HG02588 (cell line): Measurements from ENCODE around the gene MCTP1.

ENCODE experiments used
- ATAC-seq: cut with Tn5 transposase; IDR thresholded peaks from one replicate; pipeline ENCODE4 v1.9.1; 2021; ENCODE audit warnings: mild to moderate bottlenecking, moderate library complexity; ENCODE audit not compliant: unreplicated experiment

The MCTP1 gene

DNA sequence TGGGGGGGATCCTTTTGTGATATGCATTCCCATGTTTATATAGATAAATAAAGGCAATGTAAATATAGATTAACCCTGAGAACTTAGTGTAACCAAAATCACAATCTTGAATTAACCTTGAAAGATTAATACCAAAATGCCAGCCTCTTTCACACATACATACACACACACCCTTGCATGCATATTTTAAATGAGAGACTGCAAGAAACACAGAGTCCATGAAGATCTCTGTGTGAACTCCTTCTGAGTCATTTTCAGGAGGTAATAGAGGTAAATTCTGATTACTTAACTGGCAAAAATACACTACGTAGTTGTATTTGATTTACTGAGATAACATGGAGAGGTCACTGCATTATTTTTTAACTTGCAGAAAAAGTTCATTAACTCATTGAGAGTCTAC lies 548.4 kb downstream of the MCTP1 start:
- ATAC-seq: no peak

DNA sequence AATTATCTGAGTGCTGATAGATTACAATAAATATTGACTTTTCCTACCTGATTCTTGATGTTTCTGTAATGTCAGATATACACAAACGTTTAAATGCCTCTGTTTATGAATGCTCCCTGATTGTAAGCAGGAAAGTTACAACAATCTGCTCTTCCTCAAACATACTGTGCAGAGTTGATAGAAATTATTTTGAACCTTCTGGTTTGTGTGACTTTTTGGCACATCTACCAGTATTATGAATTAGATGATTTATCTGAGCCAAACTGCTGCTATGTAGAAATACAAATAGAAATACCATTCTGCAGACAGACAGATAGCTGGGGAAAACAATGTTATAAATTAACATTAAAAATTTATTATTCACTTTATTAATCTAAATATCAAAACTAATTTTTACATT lies 553.4 kb downstream of the MCTP1 start:
- ATAC-seq: no peak

DNA sequence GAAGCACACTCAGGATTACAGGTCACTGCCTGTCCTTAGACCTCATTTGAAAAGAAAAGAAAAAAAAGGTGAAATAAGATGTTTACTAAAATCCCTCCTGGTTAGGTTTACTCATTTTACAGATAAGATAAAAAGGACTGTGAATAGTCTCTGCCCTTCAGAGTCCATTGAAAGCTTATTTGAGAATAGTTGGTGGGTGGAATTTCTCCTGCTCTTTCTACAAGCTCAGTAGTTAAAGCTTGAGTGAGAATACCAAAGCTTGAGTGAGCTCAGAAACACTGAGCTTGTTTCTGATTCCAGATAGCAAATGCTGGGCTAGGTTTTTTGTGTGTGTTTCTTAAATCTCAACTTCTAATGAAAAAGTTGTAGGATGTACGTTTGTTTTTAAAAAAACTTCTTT lies 559.8 kb downstream of the MCTP1 start:
- no peak for ATAC-seq

DNA sequence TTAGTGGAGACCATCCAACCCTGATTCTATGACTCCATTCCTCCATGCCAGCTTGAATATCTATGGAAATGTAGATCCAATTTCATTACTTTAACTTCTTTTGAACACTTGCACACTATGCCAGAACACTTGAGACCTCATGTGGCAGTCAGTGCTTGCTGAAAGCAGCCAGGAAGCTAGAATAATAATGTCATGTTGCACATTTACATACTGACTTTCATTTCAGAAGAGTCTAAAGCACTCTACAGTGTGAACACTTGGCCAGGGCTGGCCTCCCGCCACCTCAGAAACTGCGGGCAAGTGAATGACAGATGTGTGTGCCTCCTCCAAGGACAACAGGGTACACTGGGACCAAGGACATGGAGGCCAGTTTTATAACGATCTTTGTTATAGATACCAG lies 569.1 kb downstream of the MCTP1 start:
- no peak for ATAC-seq

DNA sequence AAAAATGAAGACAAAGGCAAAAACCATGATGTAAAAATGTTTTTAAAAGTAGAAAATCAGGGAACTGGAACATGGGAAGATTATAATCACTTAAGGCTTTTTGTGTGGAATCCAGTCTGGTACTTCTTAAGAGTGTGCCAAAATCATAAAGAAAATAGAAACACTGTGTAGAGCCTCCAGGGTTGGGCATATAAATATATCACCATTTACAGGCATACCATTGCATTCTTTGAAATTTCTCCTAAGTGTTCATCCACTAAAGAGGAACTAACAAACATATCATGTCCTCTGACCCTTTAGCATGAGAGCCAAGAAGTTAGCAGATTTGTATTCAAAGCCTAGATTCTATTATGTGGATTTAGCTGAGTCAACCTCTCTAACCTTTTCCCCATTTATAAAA lies 573.1 kb downstream of the MCTP1 start:
- no peak for ATAC-seq

DNA sequence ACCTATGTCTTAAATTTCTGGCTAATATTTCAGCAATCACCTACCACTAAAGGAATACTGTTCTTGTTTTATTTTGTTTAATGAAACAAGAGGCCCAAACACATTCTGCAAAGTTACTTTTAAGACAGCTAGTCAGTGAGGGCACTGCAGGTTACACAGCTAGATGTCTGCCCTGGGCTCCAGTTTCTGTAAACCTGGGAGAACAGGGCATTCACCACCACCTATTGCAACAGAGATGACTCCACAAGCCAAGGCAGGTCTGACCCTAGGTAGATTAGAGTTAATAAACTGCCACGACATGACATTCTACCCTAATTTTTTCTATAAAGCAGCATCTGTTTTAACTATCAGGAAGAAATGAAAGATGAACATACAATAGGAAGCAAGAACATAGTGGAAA lies 575.6 kb downstream of the MCTP1 start:
- ATAC-seq: no peak

DNA sequence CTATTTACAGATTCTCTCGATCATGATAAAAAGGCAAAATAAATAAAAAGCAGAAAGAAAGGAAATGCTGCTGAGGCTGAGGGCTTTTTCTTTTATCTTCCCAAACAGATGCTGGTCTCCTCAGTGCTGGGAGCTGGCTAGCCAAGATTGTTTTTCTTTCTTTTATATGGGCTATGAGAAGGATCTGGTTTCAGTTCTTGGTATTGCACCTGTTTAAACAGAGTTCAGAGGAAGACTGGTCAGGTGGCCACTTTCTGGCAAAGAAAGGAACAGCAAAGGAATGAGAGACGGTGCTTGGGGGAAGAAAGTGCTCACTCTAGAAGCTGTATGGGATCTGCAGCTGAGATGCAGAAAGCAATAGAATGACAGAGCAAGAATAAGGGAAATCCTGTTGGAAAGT lies 577.5 kb downstream of the MCTP1 start:
- ATAC-seq: no peak

DNA sequence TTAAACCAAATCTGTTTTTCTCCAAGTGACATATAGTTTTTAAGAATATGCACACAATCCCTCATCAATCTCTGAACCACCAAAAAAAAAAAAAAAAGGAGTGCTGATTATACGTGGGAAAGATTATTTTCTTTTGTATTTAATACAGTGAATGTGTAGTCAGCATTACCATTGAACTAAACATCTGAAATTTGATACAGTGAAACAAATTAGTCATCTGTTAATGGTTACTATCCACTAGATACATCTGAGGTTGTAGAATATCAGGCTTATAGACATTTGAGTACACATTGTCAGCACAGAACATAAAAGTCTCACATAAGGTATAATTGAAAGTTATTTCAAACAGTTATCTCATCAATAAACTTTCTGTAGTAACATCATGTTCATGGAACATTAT lies 579.5 kb downstream of the MCTP1 start:
- ATAC-seq: no peak

DNA sequence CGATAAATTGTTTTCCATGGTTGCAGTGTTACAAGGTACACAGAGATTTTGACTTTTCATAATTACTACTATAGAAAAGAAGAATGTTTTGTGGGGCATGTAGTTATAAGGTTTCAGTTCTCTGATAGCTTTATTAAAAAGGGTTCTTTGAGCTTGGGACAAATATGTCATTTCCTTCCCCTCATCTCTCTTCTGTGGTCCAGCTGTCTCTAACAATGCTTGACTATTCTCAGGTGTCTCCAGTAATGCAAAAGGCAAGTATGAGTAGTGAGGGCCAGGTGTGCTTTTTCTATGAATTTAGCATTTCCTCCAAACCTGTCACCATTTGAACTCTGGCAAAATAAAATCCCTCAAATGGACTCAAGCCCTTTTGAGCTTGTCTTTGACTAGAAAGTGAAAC lies 582.2 kb downstream of the MCTP1 start:
- peak; percentile 45 for ATAC-seq

DNA sequence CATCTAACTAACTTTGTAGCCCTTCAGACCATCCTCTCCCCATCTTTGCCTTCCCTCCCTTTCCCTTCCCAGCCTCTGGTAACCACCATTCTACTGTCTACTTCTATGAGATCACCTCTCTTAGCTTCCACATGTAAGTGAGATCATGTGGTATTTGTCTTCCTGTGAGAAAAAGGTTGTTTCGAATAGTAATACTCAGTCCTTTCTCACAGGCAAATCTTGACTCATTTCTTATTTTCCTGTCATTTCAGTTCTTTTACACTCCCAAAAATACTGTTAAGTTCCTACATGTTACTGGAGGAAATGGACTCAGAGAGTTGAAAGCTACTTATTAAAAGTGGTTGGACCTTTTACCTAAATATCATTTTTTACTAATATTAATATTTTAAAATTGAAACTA lies 584.3 kb downstream of the MCTP1 start:
- ATAC-seq: peak; percentile 80

DNA sequence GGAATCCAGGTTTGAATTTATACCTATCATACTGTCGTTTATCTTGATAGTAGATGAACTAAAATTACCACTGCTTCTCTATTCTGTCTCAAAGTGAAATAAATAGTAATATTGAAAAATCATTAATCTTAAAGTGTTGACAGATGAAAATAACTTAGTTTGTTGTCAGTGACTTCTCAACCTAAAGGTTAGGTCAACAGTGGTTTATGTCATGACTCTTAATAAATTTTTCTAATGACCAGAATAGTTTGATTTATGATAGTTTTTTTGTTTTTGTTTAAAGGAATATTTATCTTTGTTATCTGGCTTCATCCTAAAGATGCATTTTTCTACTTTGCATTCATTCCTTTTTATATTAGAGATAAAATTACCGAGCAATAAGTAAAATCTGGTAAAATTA lies 585.3 kb downstream of the MCTP1 start:
- ATAC-seq: no peak

DNA sequence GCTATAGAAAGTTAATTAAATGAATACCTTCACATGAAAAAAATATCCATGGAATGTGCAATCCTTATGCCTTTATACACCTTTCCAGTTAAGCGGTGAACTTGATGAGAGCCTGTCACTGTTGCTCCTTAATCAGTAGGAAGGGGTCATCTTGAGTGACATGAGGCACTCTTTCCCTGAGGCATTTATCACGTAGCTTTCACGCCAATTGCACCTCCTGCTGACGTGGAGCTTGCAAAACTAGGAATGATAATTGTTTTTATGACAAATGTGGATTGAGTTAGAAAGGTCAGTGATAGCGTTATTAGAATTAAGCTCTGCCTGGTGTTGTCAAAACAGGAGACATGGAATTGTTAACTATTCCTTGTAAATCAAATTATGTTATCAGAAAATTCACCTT lies 586.7 kb downstream of the MCTP1 start:
- ATAC-seq: no peak

DNA sequence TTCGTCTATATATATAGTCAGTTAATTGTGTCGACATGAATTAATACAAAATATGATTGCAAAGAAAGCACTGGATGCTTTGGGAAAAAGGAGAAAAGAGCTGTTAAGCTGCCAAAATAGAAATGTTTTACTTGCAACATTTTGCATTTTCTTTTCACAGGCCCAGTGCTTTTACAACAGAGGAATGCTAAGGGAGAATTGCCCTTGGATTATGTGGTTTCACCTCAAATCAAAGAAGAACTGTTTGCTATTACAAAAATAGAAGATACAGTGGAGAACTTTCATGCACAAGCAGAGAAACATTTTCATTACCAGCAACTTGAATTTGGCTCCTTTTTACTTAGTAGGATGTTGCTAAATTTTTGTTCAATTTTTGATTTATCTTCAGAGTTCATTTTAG lies 590.2 kb downstream of the MCTP1 start:
- no peak for ATAC-seq

DNA sequence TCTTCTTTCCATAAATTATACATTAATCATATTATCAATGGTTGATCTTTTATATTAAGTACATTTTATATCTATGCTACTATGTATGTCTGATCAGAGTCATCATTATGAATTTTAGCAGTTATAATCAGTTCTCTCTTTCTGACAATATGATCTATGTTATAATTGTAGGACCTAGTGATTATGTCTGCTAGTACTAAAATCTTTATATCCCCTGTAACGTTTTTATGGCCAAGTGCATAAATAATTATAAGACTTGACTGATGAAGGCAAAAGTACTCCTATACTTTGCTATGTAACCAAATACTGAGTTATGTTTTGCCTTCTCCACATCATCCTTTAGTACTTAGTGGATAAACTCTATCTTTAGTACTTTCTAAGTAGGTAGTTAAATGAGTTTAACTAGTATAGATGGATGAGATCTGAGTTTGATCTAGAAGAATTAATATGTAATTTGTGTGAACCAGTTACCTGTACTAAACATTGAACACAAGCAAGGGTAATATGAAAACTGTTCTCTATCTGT lies 591.0 kb downstream of the MCTP1 start:
- no peak for ATAC-seq

DNA sequence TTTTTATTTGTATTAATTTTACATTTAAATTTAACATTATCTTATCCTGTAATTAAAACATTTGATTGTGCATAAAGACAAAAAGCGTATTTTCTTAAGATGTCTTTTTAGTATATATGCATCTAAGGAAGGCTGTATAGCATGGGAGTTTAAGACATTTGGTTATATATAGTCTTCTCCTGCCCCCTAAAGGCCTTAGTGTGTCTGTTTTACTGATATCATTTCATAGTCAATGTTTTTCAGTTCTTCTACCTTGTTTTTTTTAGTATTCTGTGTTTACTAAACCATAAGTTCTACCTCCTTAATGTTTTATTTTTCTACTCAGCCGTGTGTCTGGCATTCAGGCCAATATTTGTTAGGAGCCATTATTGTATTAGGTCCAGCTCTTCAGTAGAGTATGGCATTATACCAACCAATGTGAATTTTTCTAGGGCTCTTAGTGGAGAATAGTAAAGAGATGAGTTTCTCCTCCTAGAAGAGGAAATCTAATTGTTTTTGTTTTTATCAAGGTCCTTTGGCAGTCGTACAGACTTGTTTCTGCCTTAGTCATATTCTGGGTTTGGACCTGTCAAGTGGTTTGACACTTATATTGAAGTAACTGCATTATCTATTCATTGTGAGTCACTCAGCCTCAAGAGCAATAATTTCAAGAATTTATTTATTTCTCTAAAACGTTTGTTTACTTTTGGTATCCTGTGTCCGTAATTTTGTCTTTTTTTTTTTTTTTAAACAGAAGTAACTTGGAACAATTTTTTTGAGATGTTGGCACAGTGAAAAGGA lies 591.7 kb downstream of the MCTP1 start:
- ATAC-seq: peak; percentile 62

DNA sequence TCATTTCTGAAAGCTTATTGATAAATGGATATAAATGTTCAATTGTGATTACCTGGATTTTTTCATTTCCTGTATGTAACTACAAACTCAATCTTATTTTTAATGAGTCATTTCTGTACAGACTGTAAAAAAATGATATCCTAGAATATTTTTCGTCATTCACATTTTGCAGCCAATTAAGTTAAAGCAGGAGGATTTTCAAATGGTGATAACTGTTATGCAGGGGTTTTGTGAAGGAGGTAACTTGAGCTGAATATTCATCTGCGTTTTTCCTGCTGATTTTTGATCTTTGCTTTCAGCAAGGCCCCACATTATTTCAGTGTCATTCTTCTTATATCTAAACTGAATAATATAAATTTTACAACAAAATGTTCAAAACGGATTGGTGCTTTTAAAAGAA lies 592.3 kb downstream of the MCTP1 start:
- ATAC-seq: no peak

DNA sequence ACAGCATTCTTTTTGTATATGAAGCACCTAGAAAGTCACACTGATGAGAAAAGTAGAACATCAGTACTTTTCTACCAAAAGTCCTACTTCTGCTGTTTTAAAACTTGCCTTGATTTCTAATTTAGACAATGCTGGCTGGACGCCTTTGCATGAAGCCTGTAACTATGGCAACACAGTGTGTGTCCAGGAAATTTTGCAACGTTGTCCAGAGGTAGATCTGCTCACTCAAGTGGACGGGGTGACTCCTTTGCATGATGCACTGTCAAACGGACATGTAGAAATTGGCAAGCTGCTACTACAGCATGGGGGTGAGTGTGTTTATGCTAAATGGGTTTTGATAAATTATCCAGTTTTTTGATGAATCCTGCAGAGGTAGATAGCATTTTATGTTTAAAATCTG lies 592.9 kb downstream of the MCTP1 start:
- no peak for ATAC-seq

DNA sequence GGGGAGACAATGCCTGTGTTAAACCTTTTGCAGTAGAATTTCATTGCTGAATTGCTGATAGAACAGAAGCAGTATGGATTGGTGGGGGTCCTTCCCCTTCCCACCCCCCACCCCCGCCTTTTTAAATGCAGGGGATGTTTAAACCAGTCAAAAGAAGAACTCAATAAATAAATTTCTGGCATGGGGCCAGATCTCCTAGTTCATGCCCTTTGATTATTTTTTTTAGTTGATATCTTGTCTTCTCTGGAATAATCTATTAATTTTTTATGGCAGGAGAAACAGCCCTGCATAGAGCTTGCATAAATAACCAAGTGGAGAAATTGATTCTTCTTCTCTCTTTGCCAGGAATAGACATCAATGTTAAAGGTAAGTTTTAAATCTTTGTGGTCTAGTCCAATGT lies 593.6 kb downstream of the MCTP1 start:
- no peak for ATAC-seq

DNA sequence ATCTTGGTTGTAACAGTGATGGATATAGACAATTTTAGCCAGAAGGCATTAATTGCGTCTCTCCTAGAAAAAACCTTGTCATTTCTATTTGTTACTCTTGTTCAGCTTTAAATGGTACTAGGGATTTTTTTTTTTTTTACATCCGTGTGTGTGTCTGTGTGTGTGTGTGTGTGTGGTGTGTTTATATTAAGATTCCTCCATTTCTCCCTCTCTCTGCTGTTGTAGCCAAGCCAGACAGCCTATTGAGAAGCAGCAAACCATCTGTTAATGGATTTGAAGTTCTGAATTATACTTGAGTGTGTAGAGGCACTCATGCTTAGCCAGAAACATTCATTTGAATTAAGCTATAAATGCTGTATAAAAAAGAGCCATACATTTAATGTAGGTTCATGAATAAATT lies 594.1 kb downstream of the MCTP1 start:
- no peak for ATAC-seq

DNA sequence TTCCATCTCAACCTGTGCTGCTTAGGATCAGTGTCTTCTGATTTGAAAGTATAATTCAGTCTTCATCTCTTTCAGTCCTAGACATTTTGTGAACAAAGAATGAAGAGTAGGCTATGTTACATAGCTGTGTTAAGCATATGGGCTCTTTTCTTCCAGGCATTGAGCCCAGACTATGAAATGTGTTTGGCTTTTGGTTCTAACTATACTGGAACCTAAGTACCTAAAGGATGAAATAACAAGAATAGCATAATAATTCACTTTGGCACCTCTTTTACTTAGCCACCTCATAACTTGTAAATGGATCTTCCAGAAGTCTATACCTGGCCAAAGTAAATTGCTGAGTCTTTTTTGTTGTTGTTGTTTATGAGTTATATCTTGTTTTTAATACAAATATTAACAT lies 595.0 kb downstream of the MCTP1 start:
- no peak for ATAC-seq

DNA sequence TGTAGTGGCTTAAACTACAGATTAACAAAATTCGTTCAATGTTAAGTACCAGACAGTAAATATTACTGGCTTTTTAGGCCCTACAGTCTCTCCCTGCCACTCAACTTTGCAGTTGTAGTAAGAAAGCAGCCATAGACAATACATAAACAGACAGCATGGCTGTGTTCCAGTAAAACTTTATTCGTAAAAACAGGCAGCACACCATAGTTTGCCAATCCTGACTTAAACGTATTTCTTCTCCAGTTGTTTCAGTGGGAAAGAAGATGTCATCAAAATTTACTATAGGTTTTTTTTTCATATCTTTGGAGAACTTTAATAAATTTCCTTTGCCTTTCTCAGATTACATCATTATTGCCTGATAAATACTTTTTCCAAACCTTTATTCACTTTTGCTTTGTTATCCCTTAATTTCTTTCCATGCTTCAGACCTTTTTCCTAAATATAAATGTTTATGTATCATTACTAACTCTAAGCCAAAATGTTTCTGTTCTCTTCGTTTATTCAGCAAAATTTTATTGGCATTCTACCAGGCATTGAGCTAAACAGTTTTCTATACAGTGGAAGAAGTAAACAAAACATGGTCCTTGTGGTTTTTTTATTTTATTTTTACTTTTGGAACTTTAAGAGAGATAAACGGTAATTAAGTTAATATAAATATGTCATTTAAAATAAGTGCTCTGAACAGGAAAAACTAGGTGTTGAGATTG lies 601.9 kb downstream of the MCTP1 start:
- no peak for ATAC-seq

DNA sequence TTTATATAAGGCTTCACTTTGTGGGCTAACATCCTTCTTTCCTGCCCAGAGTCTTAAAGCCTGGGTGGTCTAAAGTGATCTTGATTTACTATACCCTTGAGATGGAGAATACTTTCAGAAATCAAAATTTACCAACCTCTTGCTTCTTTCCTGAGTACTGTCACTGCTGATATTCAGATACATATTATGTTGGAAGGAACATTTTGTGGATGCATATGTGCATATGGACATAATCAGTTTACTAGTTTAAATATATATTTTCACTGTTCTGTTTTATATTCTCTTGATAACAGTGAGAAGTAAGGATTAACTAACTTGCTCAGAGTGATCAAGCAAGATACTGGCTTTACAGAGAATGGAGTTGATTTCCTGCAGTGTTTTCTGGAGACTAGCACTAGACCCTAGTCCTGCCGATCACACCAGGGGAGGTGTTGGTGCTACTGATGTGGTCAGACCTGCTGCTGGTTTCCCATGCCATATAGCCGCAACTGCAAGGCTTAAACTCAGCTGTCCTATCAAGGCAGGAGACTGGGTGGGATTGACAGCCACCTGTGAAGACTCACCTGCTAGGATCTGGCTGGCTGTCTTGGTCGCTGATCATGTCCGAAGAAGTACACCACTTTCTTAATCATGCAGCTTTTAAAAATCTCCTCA lies 608.8 kb downstream of the MCTP1 start:
- ATAC-seq: no peak
